HG03103 (cell line): ENCODE data around the gene SLC28A3.

Experiments used
- ATAC-seq: cut with Tn5 transposase; IDR thresholded peaks from one replicate; pipeline ENCODE4 v1.9.1; 2021; ENCODE audit warnings: low read depth; ENCODE audit not compliant: unreplicated experiment

SLC28A3 gene

DNA sequence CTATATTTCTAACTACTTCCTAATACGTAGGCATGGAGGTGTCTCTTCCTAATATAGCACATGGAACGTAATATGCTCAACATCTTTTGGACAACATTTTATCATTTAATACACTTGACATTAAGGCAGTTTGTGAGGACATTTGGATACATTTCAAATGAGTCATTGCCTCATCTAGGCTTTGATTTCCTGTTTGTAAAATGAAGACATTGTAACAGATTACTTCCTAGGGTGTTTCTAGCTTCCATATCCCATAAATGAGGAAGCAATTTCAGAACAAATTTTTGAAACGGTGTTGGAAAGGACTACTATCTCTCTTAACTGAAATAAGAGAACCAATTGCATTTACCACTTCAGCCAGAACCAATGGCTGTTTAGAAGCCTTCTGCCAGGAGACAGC is 38.7 kb downstream of the SLC28A3 start:
- no peak for ATAC-seq

DNA sequence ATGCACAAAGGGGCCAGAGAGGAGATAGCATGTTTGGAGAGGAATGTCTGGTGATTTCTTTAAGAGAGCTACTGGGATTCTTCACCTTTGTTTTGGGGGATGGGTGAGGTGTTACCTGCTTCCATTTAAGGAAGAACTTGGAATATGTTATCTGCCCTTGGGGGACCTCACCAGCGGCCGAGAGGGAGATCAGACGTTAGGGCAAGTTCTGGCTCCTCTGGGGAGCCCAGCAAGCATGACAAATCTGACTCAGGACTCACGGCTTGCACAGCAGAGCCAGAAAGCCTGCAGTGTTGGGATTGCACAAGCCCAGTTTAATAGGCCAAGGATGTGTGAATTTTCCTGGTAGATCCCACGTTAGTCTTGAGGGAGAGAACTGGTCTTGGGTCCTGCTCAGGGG is 40.3 kb downstream of the SLC28A3 start:
- no peak for ATAC-seq

DNA sequence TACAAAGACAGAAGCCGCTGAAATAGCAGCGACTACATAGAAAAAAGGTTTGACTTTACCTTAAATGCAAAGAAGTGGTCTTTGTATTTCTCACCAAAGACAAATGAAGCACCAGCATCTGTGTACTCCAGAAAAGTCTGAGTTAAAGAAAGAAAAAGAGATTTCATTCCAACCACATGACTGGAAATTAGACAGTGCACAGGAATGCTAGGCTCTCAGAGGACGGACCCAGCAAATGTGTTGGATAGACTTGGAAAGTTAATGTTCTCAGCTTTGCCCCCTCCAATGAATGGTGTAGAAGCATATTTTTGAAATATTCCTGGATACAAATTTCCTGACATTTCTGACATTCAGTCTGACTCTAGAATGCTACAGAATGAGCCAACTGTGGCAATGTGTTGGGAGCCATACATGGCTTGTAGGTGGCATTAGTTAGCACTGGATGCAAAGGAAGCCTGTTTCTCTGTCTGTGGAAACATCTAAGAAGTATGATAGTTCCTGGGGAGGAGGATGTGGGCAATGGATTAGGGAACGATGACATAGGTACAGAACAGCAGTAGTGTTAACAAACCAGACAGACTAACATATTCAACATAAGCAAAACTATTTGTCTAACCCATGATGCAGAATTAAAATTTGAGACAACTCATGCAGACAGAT is 43.3 kb downstream of the SLC28A3 start:
- no peak for ATAC-seq

DNA sequence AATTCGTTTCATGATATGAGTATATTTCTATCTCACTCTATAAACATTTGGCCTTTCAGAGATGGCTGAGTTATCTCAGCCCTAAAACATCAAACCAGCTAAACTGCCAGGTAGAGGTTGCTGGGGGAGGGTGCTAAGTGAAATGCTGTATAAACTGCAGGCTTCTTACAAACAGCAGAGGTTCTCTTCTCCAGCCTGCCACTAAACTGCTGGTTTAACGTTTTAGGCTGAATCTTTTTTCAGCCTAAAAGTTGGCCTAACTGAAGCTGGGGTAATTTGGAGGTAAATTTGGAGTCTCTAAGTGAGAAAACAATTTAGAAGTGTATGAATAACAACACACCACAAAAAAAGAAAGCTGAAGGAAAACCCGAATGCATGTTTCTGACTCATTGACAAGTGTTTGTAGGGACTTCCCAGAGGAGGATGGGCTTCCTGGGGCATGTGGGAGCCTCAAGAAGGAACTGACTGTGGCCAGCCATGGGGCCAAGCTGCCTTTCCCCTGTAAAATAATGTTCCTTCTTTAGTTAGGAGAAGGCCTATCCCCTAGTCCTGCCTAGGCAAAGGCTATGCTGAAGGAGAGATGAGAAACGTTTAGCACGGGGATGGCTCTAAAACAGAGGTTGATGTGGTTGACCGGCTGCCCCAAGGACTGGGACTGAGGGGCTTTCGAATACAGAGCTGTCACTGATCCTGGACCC is 44.3 kb downstream of the SLC28A3 start:
- no peak for ATAC-seq

DNA sequence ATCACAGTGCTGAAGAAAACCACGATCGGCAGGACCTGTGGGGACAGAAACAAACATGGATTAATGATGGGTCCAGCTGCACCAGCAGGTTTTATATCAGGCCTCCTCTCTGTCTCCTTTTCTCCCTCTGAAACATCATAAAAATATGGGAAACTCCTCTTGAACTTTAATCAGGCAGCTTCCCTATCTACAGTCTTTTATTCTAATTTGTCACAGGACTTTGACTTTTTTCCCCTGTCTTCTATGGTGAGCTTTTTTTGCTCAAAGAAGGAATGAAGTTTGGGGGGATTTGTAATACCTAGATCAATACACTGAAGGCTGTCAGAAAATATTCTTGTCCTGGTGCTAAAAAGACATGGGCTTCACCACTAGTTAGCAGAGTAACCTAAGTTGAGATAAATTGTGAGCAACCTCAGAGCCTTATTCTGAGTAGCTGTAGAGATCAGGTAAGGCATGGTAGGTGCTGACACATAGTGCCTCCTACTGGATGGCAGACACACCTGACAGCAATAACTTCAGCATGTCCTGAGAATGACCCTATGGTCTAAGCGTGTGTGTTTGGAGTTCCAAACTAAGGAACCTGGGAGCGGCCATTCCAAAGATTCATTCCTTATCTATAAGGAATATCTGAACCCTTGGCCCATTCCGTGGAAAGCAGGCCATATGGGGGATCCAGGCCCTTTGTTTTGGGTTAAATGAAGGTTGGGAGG is 46.2 kb downstream of the SLC28A3 start:
- ATAC-seq, result no peak

DNA sequence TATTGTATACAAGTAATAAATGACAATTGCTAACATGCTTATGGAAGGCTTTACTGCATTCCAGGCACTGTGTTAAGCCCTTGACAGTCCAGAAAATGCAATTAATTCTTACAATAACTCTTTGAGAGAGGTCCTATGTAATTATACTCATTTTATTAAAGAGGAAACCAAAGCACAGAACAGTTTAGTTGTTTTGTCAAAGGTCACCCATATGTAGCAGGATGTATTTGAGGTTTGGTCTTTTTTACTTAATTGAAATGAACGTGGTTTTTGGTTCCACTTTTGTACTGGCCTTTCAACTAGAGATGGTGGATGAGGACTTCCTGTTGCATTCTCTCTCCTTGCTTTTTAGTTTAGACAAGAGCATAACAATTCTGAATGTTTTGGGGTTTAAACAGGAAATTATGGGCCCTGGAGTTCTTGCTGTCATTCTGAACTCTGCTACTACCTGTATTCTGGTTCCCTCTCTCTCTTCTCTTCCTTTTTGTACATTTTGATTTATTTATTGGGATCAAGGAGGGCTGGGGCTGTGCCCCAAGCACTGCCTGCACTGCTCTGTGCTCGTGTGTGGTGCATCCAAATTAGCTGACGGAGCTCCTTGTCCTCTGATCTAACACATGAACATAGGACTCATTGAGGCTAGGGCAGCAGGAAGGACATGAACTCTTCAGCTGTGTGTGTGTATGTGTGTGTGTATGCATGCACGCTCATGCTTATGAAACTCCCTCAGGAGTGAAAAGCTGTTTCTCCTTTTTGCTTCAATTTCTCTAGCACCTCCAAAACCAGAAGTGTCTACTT is 47.4 kb downstream of the SLC28A3 start:
- peak; percentile 67 for ATAC-seq

DNA sequence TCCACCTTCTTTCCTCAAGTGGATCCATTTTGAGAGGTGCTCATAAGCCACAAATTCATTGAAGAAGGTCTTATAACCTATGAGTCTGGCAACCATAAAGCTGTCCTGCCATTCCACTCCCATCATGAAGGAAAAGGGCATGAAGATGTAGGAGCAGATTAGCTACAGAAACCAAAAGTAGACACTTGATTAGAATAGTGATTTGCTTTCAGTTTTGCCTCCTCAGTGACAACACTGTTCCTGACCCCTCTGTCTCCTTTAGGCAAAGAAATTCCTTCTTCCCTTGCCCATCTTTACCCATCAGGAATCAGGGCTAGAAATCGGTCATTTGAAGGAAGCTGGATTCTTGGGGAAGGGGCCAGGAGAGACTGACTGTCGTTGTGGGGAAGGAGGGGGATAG is 55.2 kb downstream of the SLC28A3 start:
- no peak for ATAC-seq

DNA sequence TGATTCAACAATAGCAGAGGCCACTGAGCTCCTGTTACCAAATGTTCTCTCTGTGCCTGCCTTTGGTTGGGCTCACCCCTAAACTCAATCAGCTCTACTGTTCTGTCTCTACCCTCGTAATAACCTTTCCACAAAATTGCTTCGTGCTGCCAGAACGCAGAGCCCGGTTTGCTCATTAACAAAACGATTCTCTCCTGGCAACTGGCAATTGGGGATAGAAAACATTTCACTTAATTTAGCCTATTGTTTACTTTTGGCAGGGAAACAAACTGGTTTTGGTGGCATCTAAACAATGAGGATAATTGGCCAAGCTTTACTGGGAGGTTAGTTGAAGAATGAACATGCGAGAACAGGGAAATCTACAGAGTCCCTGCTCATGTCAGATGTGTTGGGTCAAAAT is 56.6 kb downstream of the SLC28A3 start:
- ATAC-seq, result no peak

DNA sequence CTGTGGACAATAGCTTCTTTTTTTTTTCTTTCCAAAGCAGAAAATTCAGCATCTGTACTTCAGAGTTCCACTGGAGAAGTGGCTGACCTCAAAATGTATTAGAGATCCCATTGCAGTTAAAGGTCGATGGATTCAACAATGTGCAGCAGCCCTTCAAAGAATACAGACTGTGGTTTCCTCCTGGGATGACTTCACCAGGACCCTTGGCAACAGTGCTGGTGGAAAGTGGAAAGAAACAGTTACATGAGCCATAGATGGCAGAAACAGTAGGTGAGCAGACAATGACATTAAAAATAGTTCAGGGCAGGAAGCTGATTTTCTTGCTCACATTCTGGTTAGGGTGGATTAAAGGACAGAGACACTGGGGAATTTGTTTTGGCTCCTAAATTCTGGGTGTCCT is 62.4 kb downstream of the SLC28A3 start:
- no peak for ATAC-seq

DNA sequence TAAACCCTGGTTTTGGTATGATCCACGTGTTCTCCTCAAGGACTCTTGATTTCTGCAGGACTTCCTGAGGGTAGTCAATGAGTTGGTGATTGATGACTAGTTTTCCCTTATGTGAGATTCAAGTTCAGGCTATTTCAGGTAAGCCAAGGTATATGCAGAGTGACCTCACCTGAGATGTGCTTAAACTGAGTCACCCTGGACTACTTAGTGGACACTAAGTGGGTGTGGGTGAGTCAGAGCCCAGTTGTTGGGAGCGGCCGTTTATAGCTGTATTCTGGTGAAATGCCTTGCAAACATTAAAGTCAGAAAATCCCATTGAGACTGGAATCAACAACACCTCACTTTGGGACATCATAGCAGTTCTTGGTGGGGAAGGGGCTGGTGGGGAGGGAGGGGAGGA is 62.9 kb downstream of the SLC28A3 start:
- ATAC-seq, result no peak

DNA sequence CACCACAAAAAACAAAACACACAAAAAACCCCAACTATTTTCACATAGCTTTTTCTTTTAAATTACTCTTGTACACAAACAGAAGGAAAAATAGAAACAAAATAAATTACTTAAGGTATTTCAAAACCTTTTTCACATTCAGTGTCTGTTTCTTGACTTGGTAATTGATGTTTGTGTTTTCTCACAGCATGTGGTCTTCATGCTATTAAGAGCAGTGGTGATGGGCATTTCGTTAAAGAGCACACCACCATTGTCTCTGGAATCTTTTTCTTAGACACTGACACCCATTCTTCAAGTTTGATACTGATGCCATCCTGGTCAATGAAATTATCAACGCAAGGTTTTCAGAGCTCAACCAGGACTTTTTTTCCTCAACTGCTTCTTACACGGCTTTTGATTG is 63.8 kb downstream of the SLC28A3 start:
- ATAC-seq, result no peak

DNA sequence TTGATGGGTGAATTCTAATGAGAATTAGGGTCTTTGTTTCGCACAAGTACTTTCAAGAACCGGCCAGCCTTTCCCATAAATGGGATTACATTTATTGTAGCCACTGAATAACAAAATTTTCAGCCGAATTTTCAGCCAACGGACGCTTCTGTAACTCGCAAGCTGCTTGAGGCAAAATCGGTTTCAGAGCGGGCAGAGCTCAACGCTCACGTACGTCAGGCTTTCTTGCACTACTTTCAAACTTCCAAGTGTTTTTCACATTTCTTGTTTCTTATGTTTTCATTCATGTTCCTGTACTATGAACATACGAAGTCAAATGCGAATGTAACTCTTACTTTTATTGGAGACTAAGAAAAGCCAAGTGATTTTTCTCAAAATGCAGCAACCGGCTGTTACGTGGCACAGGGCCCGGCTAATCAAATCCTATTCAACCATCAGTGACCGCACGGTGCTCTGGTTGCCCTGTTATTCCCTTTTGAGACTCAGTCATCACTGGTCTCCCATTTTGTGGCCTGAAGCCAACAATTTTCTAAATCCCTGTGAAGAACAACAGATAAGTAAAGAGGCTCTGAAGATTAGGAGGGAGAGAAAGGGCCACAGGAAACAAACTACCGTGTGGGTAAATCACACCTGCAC is 68.5 kb downstream of the SLC28A3 start:
- no peak for ATAC-seq

DNA sequence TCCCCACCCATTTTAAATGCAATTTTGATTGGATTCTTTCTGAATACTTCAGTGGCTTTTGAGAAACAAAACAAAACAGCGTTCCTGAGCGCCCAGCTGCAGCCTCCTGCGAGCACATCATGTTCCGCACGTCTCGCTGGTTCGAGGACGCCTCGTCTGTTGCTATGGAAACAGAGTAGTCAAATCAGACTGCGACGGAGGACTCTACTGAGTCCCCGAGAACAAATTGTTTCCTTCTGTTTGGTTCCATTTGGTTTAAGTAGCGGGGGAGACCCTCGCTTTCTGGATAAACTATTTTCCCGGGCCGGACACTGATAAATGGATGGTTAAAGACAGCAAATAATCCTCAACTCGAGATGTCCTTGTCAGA is 69.0 kb downstream of the SLC28A3 start:
- ATAC-seq, result peak; percentile 94

DNA sequence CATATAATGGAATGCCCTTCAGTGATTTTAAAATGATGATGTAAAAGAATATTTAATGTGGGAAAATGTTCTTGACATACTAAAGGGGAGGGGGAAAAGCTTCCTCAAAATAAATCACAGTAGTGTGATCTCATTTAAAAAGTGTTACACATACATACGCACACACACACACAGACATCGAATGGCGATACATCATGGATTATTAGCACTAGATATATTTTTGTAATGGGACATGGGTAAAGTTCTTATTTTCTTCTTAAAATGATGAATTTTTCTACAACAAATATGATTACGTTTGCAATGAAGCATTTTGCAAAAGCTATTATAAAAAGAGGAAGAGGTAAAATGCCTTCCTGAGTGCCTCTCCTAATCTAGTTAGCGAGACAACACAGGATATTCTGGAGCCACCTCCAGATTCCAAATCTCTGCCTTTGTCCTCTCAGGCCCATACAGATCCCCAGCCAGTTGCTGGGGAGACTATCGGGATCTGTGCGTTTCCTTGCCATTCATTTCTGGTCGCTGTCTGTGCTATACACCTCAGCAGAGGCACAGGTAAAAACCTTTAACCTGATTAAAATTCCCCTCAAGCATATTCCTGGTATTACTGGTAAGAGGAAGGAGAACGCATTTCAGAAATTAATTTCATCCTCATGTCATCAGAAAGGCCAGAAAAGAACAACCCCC is 69.6 kb downstream of the SLC28A3 start:
- peak; percentile 31 for ATAC-seq

DNA sequence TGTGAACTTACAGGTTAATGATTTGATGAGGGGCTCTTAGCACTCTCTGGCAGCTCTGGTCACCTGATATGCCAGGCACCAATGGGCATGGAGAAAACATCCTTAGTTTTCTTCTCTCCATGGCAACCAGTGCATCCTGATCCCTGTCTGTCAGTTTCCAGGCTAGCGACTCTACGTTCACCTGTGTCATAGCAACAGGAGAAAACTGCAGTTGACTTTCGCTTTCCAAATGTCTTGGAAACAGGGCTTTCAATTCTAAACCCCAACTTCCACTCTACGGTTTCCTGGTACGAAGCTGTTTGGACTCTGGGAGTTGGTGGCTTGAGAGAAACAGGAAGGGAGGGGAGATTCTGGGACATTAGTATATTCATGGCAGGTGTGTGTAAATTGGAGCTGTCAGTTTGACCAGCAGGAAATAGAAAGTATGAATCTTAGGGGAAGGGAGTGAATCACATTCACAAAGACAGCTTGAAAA is 74.4 kb downstream of the SLC28A3 start:
- no peak for ATAC-seq

DNA sequence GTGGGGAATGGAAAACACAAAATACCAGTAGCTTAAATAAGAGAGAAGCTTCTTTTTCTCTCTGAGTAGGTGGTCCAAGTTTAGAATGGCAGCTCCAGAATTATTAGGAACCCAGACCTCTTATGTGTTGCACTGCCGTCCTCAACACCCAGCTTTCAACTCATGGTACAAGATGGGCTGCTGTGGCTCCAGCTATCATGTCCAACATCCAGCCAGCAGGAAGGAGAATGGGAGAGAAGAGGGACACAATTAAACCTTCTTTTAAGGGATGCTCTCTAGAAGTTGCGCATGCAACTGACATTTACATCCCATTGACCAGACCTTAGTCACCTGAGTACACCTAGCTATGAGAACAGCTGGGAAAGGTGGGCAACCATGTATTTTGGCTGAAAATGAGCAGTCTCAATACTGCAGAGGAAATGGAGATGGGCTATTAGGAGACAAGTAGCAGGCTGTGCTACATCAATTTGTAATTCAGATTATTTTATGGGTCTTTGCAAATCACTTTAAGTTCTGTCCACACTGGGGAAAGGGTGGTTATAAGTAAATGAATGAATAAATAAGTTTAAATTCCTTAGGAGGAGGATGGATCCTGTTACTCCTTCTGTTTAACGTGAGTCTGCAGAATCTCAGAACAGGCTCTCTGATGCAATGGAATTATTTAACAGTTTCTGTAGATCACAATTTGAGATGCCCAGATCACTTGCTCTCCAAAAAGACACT is 76.1 kb downstream of the SLC28A3 start:
- ATAC-seq, result no peak

DNA sequence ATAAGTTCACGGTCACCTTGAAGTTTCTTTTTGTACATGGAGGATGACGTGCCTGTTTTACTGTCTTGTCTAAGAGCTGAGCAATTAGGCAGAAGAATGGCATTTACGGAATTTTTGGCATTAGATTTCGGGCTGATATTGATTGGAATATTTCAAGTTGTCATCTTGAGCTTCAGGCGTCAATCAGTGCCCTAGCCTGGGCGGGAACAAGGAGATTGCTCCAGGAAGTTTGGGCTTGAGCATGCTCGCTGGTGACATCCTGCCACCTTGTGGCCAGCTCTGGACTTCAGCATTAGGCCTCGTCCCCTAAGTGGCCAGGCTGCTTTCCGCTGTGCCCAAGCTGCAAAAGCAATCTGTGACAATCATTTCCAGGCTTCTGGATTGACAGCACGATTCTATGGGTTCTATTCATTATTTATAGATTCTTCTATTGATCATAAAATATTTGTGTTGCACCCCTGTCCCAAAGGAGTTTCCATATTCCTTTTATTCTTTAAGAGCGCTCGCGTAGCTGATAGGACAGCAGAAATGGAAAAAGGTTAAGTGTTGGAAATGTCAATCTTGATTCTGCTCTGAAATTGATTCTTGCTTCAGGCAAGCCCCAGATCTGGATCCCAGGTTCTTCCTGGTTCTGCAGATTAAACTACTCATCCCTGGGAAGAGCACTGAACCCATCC is 79.3 kb downstream of the SLC28A3 start:
- peak; percentile 65 for ATAC-seq

DNA sequence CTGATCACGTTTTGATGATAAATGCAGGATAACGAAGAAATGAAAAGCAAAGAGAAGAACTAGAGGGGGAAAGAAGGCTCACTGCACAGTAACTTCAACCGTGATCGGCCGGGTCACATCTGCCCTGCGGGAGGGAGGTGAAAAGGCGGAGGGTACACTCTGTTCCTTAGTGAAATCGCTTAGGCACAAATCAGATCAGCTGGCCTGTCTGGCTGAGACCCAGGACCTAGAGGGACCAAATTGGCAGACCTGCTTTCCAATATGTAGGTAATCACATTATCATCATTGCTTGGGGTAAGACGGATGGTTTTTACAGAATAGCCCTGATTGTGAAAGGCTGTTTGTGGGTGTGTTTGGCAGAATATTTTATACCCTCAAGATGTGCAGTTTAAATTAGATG is 82.2 kb downstream of the SLC28A3 start:
- ATAC-seq, result no peak

DNA sequence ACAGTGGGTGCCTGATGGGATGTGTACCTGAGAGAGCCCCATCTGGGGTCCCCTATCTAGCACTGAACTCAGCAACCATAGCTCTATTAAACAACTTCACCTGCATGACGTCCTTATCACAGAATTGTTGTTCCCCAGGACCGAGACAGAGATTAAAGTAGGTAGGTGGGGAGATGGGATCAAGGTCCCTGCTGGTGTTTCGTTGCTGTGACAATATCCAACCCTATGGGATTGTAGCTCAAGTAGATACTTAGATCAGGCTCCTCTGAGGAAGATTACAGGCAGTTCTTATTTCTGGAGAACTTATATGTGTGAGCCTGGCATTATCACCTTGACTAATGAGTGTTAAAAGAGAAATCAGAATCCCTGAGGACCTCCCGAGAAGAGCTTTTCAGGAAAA is 84.9 kb downstream of the SLC28A3 start:
- no peak for ATAC-seq
